Measurements from ENCODE around the gene ADD3.

ADD3 gene

GRCh38 chr10:110179220-110179619 is 171.4 kb downstream of the ADD3 start:
- DNase-seq (ENCODE audit: low spot score), result no peak

DNA sequence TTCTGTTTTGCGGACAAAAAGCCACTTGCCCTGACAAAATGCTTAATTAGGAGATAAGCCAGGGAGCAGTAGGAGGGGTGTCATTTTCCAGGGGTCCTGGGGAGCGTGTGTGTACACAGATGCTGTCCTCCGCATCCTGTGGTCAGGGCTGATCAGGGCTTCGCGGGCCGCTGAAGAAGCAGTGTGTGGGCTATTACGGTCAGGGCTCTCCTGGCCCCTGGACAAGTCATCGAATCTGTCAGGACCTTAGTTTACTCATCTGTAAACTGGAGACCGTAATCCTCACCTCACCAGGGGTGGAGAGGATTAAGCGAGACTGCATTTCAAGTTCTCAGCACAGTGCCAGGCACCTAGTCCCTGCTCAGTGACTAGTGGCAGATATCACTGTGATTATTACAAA is 173.7 kb downstream of the ADD3 start:
- no peak for DNase-seq (ENCODE audit: low spot score)

DNA sequence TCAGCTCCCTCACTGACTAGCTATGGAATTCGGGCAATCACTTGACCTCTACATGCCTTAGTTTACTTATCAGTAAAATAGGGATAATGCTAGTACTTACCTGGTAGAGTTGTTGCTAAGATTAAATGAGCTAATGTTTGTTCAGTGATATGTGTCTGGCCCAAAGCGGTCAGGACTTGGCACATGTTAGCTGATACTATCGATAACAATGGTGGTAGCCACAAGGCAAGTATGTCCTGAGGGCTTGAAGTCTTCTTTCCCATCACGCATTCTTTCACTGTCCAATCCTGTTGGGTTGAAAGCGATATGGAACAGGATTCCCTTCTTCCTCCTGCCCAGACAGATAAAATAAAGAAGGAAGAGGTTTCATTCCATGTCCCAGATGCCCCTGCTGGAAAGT is 174.1 kb downstream of the ADD3 start:
- DNase-seq (ENCODE audit: low spot score), result no peak

DNA sequence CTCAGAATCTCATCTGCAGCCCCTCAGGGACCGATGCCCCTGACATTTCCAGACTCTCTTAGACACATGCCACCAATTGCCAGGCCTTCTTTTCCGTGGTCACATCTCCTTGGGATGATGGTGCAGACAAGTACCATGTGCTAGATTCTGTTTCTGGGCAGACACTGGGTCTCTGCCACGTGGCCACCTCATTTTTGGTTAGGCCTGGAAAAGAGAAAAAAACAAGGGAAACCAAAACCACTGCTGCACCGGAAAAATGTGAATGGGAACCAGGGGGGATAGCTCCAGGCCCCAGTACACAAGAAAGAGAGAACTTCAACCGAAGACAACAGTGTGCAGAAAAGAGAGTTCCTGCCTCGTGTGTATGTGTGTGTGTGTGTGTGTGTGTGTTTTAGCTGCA is 176.6 kb downstream of the ADD3 start:
- no peak for DNase-seq (ENCODE audit: low spot score)

All from putamen (tissue), 1 donor.